GM23248 (cell line): ENCODE data around the gene CPNE4. TPM values are rescaled to one million over a fixed set of nuclear protein-coding genes. Genes with fewer than 3 reads are reported as not detected.

Experiments used
- DNase-seq: peaks from one replicate; pipeline ENCODE4 v3.0.0-alpha.2; 2015
- H2AFZ ChIP-seq: fragments of 200-600 bp; sonication (generic); 2 replicates; pipeline ENCODE4 v1.6.1; 2016; ENCODE audit warnings: antibody characterized with exemption
- H3F3A ChIP-seq: fragments of 200-600 bp; sonication (generic); 2 replicates; pipeline ENCODE4 v1.6.1; 2016; ENCODE audit warnings: mild to moderate bottlenecking, antibody characterized with exemption, mixed run types; ENCODE audit not compliant: insufficient read depth
- H3K27ac ChIP-seq: fragments of 200-600 bp; sonication (generic); 2 replicates; pipeline ENCODE4 v1.5.1; 2016; ENCODE audit warnings: mild to moderate bottlenecking
- H3K27me3 ChIP-seq: fragments of 200-600 bp; sonication (generic); replicated peaks from 2 replicates; pipeline ENCODE4 v1.6.1; 2016; ENCODE audit warnings: mild to moderate bottlenecking; ENCODE audit not compliant: insufficient read depth
- H3K36me3 ChIP-seq: fragments of 200-600 bp; sonication (generic); 2 replicates; pipeline ENCODE4 v1.6.1; 2016; ENCODE audit warnings: low read depth, mild to moderate bottlenecking
- H3K4me1 ChIP-seq: fragments of 200-600 bp; sonication (generic); 2 replicates; pipeline ENCODE4 v1.6.1; 2016; ENCODE audit warnings: mild to moderate bottlenecking; ENCODE audit not compliant: insufficient read depth
- H3K4me2 ChIP-seq: fragments of 200-600 bp; sonication (generic); one replicate; pipeline ENCODE4 v1.6.1; 2016; ENCODE audit warnings: mild to moderate bottlenecking; ENCODE audit not compliant: unreplicated experiment
- H3K4me3 ChIP-seq: fragments of 200-600 bp; sonication (generic); 2 replicates; pipeline ENCODE4 v1.5.1; 2016; ENCODE audit warnings: mild to moderate bottlenecking
- H3K79me2 ChIP-seq: fragments of 200-600 bp; sonication (generic); 2 replicates; pipeline ENCODE4 v1.6.1; 2016; ENCODE audit warnings: mild to moderate bottlenecking; ENCODE audit not compliant: insufficient read depth
- H3K9ac ChIP-seq: fragments of 200-600 bp; sonication (generic); 2 replicates; pipeline ENCODE4 v1.6.1; 2016; ENCODE audit warnings: mild to moderate bottlenecking
- H3K9me2 ChIP-seq: fragments of 200-600 bp; sonication (generic); 2 replicates; pipeline ENCODE4 v1.6.1; 2016; ENCODE audit warnings: mixed run types, mild to moderate bottlenecking, moderate library complexity; ENCODE audit not compliant: insufficient read depth
- H3K9me3 ChIP-seq: fragments of 200-600 bp; sonication (generic); one replicate; pipeline ENCODE4 v1.6.1; 2017; ENCODE audit warnings: low read depth
- H4K20me1 ChIP-seq: fragments of 200-600 bp; sonication (generic); 2 replicates; pipeline ENCODE4 v1.6.0; 2016; ENCODE audit not compliant: insufficient read depth
- EZH2 ChIP-seq: fragments of 200-600 bp; sonication (generic); IDR thresholded peaks from 2 replicates; pipeline ENCODE4 v1.6.1; 2018; ENCODE audit warnings: antibody characterized with exemption, mild to moderate bottlenecking; ENCODE audit not compliant: insufficient read depth, poor library complexity, severe bottlenecking
- EZH2phosphoT487 ChIP-seq: fragments of 200-600 bp; sonication (generic); IDR thresholded peaks from 2 replicates; pipeline ENCODE4 v1.6.1; 2018; ENCODE audit warnings: antibody characterized with exemption, moderate library complexity, mild to moderate bottlenecking, low read depth; ENCODE audit not compliant: insufficient read depth
- whole genome bisulfite sequencing, 2 experiments: methylation state at CpG; one replicate each; pipeline ENCODE4 v1.1.6; 2015 to 2017; ENCODE audit warnings: low lambda C conversion rate in 2 of 2, low coverage in 1 of 2; ENCODE audit errors: missing lambda C conversion rate in 2 of 2; 5-methylcytosine and 5-hydroxymethylcytosine counted together
- in situ Hi-C: fragments of 300-500 bp; cut with MboI; formaldehyde crosslinking; loops from 2 replicates; pipeline ENCODE4 v1.15.0; 2020
- polyA plus RNA-seq: library from polyadenylated mRNA; unstranded; fragments of >200 nt; fragmentation: Nextera tagmentation; extraction: Ambion mirVana; gene quantifications from 2 replicates; pipeline ENCODE4 v1.2.1, GENCODE V29; 2016
- total RNA-seq: library from RNA; depleted of rRNA; stranded (reverse); fragments of >200 nt; shearing (Covaris generic); gene quantifications from 2 replicates; pipeline ENCODE4 v1.2.3, GENCODE V29; 2014

Gene CPNE4
- total and polyA plus RNA-seq, 2 experiments from 2014 or later, result 0.11 to 0.44 TPM

- no peaks in the 10 kb centered on the region for H4K20me1 ChIP-seq
- no peaks in the 10 kb centered on the region for H3K27me3 ChIP-seq
- in situ Hi-C loops, result loop anchor here (25.0 kb wide), 1 partner anchor 466 kb away; no protein-coding TSS in a partner anchor
- H3F3A ChIP-seq, result peaks cover 13% of the 10 kb centered on the region; the same call in 1 of the 2 replicates
- no peak overlapping the region for H3K27ac ChIP-seq
- H3K4me1 ChIP-seq, result peaks cover 12% of the 10 kb centered on the region
- no peak overlapping the region for H3K4me3 ChIP-seq
- no peak for TF ChIP-seq EZH2
- no peak for TF ChIP-seq EZH2phosphoT487
- H3K36me3 ChIP-seq, result no peaks in the 10 kb centered on the region
- no peak overlapping the region for H3K4me2 ChIP-seq
- no peak for DNase-seq
- no peaks in the 10 kb centered on the region; the same call in 1 of the 2 replicates for H3K9me2 ChIP-seq
- no peak overlapping the region for H2AFZ ChIP-seq
- H3K9me3 ChIP-seq, result no peaks in the 10 kb centered on the region
- no peak overlapping the region for H3K9ac ChIP-seq
- H3K79me2 ChIP-seq, result no peaks in the 10 kb centered on the region
These were observed 488.4 kb downstream of the CPNE4 start for GRCh38 chr3:131546441-131546840.

GRCh38 chr3:131544557-131544956 is 490.3 kb downstream of the CPNE4 start:
- in situ Hi-C loops, result loop anchor here (25.0 kb wide), 1 partner anchor 468 kb away; no protein-coding TSS in a partner anchor
- H3K4me3 ChIP-seq, result no peak overlapping the region
- H3F3A ChIP-seq, result peaks cover 25% of the 10 kb centered on the region; the same call in 1 of the 2 replicates
- 67 to 85% methylated on average over 2 of the region's 2 CpGs for WGBS, 2 experiments
- peak overlapping the region; percentile 41; the same call in 1 of the 2 replicates for H3K27ac ChIP-seq
- no peaks in the 10 kb centered on the region for H3K27me3 ChIP-seq
- H3K9me3 ChIP-seq, result no peaks in the 10 kb centered on the region
- H3K9me2 ChIP-seq, result no peaks in the 10 kb centered on the region; the same call in 1 of the 2 replicates
- no peaks in the 10 kb centered on the region for H3K36me3 ChIP-seq
- no peak for DNase-seq
- peaks cover 27% of the 10 kb centered on the region for H3K4me1 ChIP-seq
- TF ChIP-seq EZH2phosphoT487, result no peak
- TF ChIP-seq EZH2, result no peak
- no peak overlapping the region for H2AFZ ChIP-seq
- H4K20me1 ChIP-seq, result no peaks in the 10 kb centered on the region
- H3K9ac ChIP-seq, result no peak overlapping the region
- H3K4me2 ChIP-seq, result no peak overlapping the region
- H3K79me2 ChIP-seq, result no peaks in the 10 kb centered on the region

GRCh38 chr3:131543714-131544113 is 491.1 kb downstream of the CPNE4 start:
- in situ Hi-C loops, result loop anchor here (25.0 kb wide), 1 partner anchor 469 kb away; no protein-coding TSS in a partner anchor
- DNase-seq, result peak; percentile 88
- H3K4me1 ChIP-seq, result peaks cover 27% of the 10 kb centered on the region
- H3K36me3 ChIP-seq, result no peaks in the 10 kb centered on the region
- no peaks in the 10 kb centered on the region for H3K9me3 ChIP-seq
- H3K9ac ChIP-seq, result no peak overlapping the region
- H2AFZ ChIP-seq, result no peak overlapping the region
- no peaks in the 10 kb centered on the region for H4K20me1 ChIP-seq
- H3K79me2 ChIP-seq, result no peaks in the 10 kb centered on the region
- H3K4me3 ChIP-seq, result no peak overlapping the region
- H3F3A ChIP-seq, result peaks cover 25% of the 10 kb centered on the region; the same call in 1 of the 2 replicates
- no peaks in the 10 kb centered on the region for H3K9me2 ChIP-seq
- TF ChIP-seq EZH2phosphoT487 (no peak), EZH2 (no peak)
- no peak overlapping the region for H3K4me2 ChIP-seq
- H3K27ac ChIP-seq, result peak overlapping the region; percentile 41
- no peaks in the 10 kb centered on the region for H3K27me3 ChIP-seq

- no peaks in the 10 kb centered on the region for H4K20me1 ChIP-seq
- no peaks in the 10 kb centered on the region for H3K79me2 ChIP-seq
- 78 to 82% methylated on average over 1 of the region's 1 CpG for WGBS, 2 experiments
- no peak for DNase-seq
- no peak overlapping the region for H3K27ac ChIP-seq
- no peaks in the 10 kb centered on the region for H3K9me2 ChIP-seq
- H3K9me3 ChIP-seq, result no peaks in the 10 kb centered on the region
- no peaks in the 10 kb centered on the region for H3K36me3 ChIP-seq
- in situ Hi-C loops, result loop anchor here (25.0 kb wide), 1 partner anchor 471 kb away; no protein-coding TSS in a partner anchor
- H2AFZ ChIP-seq, result no peak overlapping the region
- no peak for TF ChIP-seq EZH2
- TF ChIP-seq EZH2phosphoT487, result no peak
- H3K4me1 ChIP-seq, result peaks cover 27% of the 10 kb centered on the region
- peaks cover 25% of the 10 kb centered on the region; the same call in 1 of the 2 replicates for H3F3A ChIP-seq
- H3K27me3 ChIP-seq, result no peaks in the 10 kb centered on the region
- no peak overlapping the region for H3K4me3 ChIP-seq
- H3K4me2 ChIP-seq, result no peak overlapping the region
- no peak overlapping the region for H3K9ac ChIP-seq
These were observed 493.5 kb downstream of the CPNE4 start for GRCh38 chr3:131541288-131541687.

- 67 to 77% methylated on average over 2 of the region's 2 CpGs for WGBS, 2 experiments
These were observed 494.0 kb downstream of the CPNE4 start for GRCh38 chr3:131540821-131541220.

More at GRCh38 chr3:131540821-131541220, 494.0 kb downstream of the CPNE4 start:
- Histone ChIP-seq H3K36me3 (no peaks in the 10 kb centered on the region), H3K4me3 (no peak overlapping the region), H3K27ac (no peak overlapping the region), H3K79me2 (no peaks in the 10 kb centered on the region), H4K20me1 (no peaks in the 10 kb centered on the region), H3K9me3 (no peaks in the 10 kb centered on the region), H3K9ac (no peak overlapping the region), H3K9me2 (no peaks in the 10 kb centered on the region), H3F3A (peaks cover 25% of the 10 kb centered on the region), H3K4me2 (no peak overlapping the region), H2AFZ (no peak overlapping the region), H3K27me3 (no peaks in the 10 kb centered on the region), H3K4me1 (peaks cover 27% of the 10 kb centered on the region)
- no peak for TF ChIP-seq EZH2
- in situ Hi-C loops, result loop anchor here (25.0 kb wide), 1 partner anchor 471 kb away; no protein-coding TSS in a partner anchor
- no peak for DNase-seq
